CD4-positive, alpha-beta T cell treated with Interleukin-12 subunit alpha and Interleukin-12 subunit beta, for 1 hour (primary cell): ENCODE results near the gene RNU1-1.
"Not testable (repeated sequence)": the region's sequence is repeated elsewhere in the genome, so short reads cannot be mapped to it uniquely, and the experiment has no call there.

Experiments
- DNase-seq: peaks from one replicate; pipeline ENCODE4 v3.0.0-alpha.2; 2020

Gene RNU1-1

DNA sequence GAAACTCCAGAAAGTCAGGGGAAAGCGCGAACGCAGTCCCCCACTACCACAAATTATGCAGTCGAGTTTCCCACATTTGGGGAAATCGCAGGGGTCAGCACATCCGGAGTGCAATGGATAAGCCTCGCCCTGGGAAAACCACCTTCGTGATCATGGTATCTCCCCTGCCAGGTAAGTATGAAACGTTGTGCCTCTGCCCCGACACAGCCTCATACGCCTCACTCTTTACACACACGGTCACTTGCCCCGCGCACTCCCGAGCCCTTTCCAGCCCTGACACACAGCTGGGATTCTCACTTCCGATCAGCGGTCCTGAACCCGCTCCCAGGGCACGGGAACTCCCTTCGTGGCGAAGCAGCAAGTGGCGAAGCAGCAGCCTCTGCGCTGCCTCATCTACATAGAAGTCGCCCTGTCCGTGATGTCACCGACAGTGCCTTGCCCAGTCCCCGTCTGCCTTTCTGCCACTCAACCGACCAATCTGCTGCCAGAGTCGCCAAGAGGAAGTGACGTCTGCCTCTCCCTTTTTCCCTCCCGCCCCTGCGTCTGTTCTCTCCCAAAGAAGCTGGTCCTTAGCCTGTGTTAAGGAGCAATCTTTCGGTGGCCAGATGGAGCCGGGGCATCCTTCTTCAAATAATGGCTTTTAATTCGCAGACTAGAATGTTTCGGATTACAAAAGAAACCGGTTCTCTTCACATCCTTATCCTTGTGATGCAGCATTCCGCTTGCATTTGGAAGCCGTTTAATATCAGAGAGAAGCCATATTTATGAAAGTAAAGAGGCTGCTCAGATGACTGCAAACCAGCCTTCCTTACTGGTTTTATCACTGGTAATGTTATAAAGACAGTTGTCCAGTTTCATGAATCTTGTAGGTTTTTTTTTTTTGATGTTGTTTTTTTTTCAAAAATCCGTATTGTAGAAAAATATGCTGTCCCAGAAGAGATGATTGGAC, at the start of gene RNU1-1:
RNU1-1 (minus strand) TSS at position 179 of the 949 bp plus-strand sequence.
- peak; percentile 77 for DNase-seq

DNA sequence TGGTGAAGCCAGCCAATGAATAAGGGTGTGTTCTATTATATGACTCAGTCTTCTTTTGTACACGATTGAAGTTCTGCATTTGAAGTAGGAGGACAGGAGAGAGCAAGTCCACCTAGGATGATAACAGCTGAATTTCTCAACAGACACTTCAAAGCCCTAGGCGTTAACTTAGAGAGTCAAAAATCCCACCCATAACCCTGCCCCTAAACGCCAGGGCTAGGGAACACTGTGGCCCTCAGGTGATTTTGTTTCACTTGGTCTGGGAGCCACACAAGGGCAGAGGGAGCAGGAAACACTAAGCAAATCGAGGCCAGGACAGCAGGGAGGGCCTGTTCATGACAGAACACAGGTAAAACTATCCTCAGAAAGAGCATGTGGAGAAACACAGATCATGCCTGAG, 47.0 kb upstream of the RNU1-1 start:
- not testable (repeated sequence) for DNase-seq

DNA sequence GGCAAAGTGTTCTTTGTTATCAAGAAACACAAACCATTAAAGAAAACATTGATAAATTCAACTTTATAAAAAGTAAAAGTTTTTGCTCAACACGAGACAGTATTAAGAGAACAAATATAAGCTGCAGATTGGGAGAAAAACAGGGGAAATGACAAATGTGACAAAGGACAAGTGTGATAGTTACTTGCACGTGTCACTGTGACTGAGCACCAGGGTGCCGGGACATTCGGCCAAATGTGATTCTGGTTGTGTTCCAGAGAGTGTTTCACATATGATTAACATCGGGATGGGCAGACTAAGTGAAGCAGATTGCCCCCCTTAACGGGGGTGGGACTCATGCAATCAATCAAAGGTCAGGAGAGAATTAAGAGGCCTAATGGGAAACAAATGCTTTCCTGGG, 46.4 kb upstream of the RNU1-1 start:
- not testable (repeated sequence) for DNase-seq

DNA sequence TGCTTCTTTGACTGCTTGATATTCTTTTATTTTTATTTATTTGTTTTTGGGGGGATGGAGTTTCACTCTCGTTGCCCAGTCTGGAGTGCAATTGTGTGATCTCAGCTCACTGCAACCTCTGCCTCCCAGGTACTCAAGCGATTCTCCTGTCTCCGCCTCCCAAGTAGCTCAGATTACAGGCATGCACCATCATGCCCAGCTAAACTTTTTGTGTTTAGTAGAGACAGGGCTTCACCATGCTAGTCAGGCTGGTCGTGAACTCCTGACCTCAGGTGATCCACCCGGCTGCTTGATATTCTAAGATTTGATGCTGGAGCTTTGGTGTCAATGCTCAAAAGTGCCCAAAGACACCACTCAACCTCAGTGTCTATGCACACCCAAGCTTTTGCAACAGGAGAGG, 45.6 kb upstream of the RNU1-1 start:
- not testable (repeated sequence) for DNase-seq

DNA sequence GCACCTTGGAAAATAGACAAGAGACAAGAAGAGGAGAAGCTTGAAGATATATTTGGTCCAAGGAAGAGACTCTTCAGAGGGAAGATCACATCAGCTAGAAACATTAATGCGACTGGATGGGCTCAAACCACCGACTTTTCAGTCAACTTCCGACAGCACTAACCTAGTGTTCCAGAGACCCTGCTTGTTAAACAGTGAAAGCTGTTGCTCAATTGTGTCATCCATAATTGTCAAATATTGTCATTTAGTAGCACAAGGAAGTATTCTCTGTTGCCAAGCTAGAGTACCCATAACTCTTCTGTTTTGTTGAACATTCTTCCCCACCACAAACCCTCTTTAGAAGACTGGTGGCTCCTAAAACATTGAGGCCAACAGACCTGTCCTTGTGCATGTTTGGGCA, 42.9 kb upstream of the RNU1-1 start:
- not testable (repeated sequence) for DNase-seq

DNA sequence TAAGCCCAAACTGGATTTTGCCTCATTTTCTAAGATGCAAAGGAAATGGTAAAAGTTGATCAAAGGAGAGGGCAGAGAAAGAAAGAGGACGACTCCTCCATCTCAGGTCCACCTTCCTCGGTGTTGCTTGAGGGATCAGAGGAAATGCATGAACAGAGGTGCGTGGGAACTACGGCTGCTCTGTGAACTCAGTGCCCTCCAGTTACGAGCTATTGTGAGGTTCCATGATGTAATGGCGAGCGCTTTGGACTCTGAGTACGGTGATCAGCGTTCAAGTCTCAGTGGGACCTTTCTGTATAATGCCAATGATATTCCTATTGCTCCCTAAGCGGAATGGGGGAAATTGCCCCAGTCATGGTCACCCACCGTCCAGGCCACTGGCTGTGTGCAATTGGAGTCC, 39.2 kb upstream of the RNU1-1 start:
- DNase-seq: not testable (repeated sequence)

DNA sequence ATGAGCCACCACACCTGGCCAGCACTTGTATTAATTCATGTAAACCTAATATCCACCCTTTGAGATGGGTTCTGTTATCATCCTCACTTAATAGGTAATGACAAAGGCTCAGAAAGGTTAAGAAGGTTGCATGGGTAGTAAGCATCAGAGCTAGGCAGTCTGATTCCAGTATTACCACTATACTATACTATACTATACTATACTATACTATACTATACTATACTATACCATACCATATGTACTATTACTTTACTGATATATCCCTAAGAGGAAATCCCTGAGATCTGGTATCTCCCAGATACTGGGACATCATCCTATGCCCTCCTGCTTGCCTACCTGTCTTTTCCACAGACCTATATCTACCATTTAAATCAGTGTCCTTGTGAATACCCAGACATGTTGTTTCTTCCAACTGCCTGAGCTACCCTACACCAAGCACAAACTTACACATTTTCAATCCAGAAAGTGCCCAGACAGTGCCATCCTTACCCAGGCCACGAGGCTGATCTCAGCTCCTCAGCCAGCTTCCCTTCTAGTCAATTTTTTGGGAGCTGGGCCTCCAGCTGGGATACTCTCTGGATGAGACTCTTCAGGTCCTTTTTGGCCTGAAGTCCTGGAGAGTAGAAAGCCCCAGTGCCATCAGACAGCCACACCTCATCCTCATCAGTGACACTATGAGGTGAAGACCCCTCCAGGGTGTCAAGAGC, 36.3 kb upstream of the RNU1-1 start:
- DNase-seq: not testable (repeated sequence)

DNA sequence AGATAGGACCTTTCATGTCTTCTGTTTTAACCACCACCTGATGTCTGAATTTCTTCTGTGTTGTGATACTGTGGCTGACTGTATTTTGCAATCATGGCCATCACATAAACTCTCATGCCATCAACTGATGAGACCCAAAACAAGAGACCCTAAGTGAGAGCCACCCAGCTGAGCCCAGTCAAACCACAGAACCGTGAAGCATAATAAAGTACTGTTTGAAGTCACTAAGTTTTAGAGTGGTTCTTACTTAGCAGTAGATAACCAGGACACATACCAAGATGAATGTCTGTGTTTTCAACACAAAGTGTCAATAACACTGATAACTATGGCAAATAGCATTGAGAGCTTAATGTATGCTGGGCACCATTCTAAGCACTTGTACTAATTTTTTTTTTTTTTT, 35.5 kb upstream of the RNU1-1 start:
- DNase-seq: not testable (repeated sequence)

DNA sequence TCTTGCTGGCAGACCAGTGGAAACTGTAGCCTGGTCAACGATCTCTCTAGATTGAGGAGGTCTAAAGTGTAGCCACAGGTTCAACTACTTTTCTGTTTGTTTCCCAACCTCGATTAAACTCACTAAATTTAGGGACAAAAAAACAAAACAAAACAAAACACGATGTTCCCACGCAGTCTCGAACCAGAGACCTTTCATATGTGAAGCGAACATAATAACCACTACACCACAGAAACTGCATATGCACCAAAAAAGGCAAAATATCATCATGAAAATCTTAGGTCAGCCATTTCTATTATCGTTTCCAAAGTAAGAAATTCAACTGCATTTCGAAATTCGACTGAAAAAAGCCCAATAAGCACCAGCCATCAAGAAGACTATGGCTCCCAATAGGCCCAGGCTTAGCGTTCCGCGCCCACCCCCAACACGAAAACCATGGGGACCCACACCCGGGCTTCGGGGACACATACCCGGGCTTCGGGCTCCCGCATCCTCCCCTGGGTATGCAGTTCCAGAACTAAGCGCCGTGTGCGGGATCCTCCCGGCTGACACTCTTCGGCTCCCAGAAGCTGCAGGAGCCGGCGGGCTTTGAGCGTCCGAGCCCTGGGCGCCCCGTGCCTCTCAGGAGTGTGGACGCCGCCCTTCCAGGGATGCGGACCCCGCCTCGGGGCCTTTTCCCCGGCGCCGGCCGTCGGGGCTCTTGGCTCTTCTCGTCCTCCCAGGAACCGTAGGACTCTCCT, 33.6 kb upstream of the RNU1-1 start:
- DNase-seq: not testable (repeated sequence)

DNA sequence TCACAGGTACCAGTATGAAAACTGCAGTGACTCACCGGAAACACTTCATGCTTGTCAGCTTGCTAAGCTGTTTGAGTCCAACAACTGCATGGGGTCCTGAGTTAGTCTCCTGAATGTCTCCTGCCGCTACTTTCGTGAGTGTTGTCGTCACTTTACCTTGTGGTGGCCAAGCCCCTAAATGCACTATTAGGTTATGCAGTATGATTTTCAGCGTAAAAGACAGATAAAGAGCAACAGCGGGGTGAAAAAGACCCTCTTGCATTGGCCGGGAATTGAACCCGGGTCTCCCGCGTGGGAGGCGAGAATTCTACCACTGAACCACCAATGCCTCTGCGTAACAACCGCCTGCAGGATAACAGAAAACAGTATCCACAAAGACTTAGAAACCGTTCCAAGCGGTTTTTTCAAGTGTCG, 31.6 kb upstream of the RNU1-1 start:
- peak; percentile 29 for DNase-seq

DNA sequence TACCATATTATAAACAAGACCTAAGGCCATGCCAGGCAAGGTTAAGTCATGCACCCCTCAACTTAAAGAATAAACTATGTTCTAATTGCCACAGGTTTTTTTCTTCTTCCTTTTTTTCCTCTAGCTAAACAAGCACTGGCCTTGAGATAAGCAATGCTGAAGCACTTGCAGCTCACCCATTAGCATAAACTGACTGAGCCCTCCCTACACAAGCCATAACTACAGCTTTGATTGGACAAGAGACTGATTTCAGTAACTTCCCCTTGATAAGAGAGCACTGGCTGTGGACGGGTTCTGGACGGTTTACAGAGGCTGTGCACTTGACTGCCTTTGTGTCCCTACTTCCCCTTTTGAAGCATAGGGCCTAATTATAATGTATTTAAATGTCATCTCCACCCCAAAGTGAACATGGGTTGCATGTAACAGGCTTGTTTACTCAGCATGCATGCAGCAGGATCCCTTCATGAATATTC, 26.4 kb upstream of the RNU1-1 start:
- not testable (repeated sequence) for DNase-seq

DNA sequence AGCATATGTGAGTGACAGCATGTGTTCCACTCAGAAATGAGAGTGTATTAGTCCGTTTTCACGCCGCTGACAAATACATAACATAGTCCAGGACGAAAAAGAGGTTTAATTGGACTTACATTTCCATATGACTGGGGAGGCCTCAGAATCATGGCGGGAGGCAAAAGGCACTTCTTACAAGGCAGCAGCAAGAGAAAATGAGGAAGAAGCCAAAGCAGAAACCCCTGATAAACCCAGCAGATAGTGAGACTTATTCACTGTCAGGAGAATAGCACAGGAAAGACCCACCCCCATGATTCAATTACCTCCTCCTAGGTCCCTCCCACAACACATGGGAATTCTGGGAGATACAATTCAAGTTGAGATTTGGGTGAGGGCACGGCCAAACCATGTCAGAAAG, 23.4 kb upstream of the RNU1-1 start:
- not testable (repeated sequence) for DNase-seq

DNA sequence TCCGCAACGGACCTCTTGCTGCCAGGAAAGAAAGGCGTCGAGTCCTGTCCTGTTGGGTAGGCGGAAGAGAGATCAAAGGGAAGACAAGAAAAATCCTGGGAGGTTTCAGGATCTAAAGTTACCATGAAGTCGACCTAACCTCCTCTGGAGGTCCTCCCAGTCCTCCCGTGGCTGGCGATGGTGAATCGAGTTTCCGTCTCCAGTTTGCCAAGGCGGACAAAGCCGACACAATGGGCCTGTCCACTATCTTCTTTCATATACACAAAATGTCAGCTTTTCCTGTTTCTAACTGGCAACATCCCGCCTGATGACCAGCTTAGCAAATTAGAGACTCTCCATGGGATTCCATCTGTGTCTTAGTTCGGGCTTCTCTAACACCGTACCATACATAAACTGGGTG, 22.7 kb upstream of the RNU1-1 start:
- not testable (repeated sequence) for DNase-seq

DNA sequence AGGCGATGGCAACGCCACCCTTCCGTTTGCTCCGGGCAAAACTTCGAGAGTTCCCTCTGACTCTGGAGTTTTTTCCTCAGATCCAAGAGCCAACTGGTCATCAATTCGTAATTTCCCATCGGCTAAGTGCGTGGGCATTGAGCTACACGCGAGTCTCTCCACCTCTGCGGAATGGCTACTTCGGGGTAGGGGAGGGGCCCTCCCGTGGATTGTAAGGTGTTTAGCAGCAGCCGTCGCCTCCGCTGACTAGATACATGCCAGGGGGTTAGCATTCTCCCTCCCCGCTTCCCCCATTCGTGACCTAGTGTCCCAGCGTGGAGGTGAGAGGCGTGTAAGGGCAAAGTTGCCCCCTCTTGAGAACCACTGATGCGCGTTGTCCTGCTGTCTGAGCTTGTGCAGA, 21.8 kb upstream of the RNU1-1 start:
- DNase-seq: not testable (repeated sequence)

DNA sequence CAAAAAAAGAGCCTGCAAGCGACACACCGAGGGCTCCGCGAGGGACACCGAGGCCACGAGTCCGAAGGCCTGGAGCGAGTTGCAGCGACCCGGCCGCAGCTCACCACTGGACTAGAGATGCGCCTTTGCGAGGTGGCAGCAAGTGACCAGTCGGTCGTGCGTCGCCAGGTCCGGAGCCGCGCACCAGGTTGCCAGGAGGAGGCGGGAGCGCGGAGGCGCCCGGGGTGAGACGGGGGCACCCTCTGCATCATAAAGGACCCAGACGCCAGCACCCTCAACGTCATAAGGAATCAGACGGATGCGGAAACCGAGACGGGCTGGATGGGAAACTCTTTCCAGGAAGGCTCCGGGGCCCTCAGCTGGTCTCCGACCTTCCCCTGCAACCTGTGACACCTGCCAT, 21.4 kb upstream of the RNU1-1 start:
- DNase-seq: not testable (repeated sequence)

DNA sequence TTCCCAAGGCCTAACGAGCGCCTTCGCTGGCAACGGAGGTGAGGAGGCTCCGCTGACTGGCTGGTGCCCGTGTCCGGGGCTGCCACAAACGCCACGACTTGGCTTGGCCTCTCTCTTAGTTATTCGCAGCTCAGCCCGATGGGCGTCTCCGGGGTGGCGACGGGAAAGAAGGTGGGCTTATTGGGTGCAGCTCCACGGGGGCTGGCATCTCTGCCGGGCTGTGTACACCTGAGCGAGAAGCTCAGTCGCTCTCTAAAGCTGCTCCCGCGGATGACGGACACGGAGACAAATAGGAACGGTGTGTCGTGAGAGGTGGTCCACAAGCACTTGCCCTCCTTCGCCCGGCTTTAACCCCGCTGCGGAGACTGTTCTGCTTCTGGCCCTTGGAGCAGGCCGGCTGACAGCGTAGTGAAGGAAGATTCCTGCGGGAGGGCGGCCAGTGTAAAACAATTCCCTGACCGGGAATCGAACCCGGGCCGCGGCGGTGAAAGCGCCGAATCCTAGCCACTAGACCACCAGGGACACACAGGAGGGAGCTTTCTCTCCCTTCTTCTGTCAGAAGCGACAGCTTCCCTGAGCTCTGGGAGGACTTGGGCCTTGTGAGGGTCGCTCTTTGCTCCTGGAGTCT, 20.9 kb upstream of the RNU1-1 start:
- peak; percentile 32 for DNase-seq

DNA sequence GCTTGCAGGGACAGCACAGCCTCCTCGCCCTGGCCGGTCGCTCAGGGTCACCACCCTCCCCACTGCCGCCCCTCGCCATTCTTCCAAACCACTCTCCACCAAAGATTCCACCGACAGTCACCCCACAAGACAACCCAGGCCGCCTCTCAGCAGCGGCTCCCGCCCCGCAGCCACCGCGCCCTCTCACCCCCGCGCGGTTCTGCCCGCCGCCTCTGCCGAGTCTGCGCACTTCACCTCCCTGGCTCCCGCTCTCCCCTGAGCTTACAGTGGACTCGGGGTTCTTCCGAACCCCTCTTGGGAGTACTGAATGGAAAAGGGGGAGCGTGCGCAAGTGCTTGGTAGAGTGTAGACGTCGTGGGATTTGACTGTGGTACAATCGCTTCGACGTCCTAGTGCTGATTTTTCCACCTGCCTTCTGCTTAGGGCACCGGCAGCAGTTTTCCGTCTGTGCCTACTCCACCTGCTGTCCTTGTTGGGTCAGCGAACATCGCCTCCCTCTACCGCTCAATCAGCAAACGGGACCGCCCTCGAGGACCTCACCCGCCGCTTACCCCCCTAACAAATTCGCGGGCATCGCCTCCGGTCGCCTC, 20.2 kb upstream of the RNU1-1 start:
- peak; percentile 13 for DNase-seq

DNA sequence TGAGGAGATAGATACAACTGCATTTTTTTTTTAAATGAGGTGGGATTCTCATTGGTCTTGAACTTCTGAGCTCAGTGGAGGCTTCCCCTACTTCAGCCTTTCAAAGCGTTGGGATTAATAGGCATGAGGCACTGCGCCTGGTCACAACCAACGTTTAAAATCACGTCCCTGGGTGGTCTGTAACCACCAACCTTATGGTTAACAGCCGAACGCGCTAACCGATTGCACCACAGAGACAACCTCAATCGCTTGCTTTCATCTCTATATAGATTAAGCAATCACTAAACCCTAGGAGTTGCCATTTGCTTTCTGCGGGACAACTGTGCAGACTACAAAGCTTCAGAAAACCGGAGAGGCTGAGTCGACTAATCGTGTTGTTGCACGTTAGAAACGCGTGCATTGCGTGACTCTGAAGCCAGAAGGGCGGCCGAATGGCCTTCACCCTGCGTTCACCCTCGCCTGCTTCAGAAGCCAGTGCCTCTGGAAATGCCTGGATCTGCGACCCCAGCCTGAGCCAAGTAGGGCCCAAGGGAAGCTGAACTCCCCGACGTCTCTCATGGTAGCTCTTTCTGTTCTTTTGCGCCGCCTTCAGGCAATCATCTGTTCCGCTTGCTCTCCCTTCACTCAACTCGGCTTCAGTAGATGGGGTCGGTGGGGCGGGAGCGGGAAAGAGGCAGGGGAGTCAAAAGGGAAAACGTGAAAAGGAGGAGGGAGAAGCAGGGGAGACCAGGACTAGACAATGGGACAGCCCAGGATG, 18.3 kb upstream of the RNU1-1 start:
- not testable (repeated sequence) for DNase-seq

DNA sequence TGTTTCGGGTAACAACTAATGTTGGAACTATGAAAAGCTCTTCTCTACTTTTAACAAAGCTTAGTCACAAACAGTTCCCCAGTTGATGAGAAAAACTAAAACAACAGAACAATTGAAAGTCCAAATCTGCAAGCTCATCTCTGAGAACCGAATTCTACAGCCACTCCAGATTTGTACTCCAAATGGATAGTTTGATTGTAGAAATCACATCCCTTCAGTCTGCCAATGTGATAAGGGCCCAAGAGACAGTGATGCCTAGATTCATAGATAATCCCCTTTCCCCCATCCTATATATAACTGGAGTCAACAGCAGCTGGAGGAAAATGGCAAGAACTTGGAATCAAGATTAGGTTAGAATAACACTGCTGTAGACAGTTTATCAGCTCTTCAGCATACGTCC, 14.3 kb upstream of the RNU1-1 start:
- DNase-seq: not testable (repeated sequence)

DNA sequence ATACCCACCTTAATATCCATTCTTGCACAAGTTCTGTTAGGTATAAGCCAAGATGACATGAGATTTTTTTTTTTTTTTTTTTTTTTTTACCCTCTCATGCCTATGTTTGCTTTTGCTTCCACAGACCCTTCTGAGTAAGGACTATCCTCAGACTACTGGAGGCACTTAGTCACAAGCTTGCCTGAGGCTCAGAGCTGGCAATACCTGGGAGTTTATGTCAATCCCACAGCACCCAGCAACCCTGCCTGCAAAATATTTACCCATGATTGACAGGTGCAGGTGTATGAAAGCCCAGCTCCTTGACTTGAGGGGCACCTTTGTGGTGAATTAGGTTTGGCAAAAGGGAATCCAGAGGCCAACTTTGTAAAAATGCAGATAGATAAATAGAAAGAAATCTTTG, 11.7 kb upstream of the RNU1-1 start:
- not testable (repeated sequence) for DNase-seq

DNA sequence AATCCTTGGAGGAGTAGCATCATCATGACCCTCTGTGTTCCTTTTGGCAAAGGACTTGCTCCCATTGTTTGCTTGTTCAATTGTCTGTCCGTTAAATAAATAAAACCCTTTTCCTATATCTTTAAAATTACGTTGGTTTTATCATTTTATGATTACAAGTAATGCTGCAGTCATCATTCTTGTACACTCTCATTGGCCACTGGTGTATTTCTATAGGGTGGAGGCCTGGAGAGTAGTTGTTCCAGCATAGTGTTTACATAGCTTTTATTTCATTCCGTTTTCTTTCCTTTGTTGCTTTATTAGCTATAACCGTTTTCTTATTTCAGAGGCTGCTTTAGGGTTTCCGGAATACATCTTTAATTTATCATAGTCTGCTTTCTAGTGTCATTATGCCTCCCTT, 7.6 kb upstream of the RNU1-1 start:
- not testable (repeated sequence) for DNase-seq

DNA sequence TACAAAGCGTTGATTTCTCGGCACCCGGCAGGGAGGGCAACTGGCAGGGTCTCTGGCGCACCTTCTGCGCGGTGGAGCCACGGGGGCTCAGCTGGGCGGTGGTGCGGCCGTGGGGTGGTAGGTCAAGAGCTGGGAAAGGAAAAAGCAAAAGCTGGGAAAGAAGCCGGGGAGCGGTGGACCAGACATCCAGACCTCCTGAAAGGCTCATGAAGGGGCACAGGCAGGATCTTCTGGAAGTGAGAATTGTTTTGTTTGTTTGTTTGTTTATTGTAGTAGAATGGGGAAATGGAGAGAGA, 7.2 kb upstream of the RNU1-1 start:
- DNase-seq: no peak
